Mesenchymal stem cell (in vitro differentiated cells and primary cell): ENCODE data around the gene SOX8.

Source experiments
- DNase-seq: peaks from one replicate; pipeline ENCODE4 v3.0.0-alpha.2; 2013
- H2AFZ ChIP-seq: one replicate; pipeline ENCODE4 v1.6.1; 2013; ENCODE audit warnings: low read depth, mild to moderate bottlenecking, control low read depth, inconsistent platforms, low read length, moderate library complexity
- H2AK5ac ChIP-seq: 2 replicates; pipeline ENCODE4 v1.6.1; 2013; ENCODE audit warnings: low read length, moderate library complexity, mild to moderate bottlenecking, inconsistent platforms; ENCODE audit not compliant: severe bottlenecking
- H2BK120ac ChIP-seq: one replicate; pipeline ENCODE4 v1.6.1; 2013; ENCODE audit warnings: low read depth, mild to moderate bottlenecking, inconsistent platforms, low read length, moderate library complexity
- H2BK12ac ChIP-seq, 2 experiments: one replicate each; pipeline ENCODE4 v1.6.1; 2013; ENCODE audit warnings: inconsistent platforms in 2 of 2, low read length in 2 of 2, mild to moderate bottlenecking in 2 of 2, moderate library complexity in 2 of 2, control low read depth in 1 of 2
- H2BK15ac ChIP-seq: one replicate; pipeline ENCODE4 v1.6.1; 2013; ENCODE audit warnings: mild to moderate bottlenecking, low read depth, inconsistent platforms; ENCODE audit not compliant: poor library complexity, severe bottlenecking
- H2BK5ac ChIP-seq: 2 replicates; pipeline ENCODE4 v1.6.1; 2013; ENCODE audit warnings: low read depth, mild to moderate bottlenecking, low read length, control low read depth, inconsistent platforms; ENCODE audit not compliant: poor library complexity, severe bottlenecking
- H3K14ac ChIP-seq, 2 experiments: one replicate each; pipeline ENCODE4 v1.6.1; 2013; ENCODE audit warnings: inconsistent platforms in 2 of 2, low read length in 2 of 2, control low read depth in 1 of 2, mild to moderate bottlenecking in 1 of 2, moderate library complexity in 1 of 2
- H3K18ac ChIP-seq, 2 experiments: one replicate each; pipeline ENCODE4 v1.6.1; 2013; ENCODE audit warnings: inconsistent platforms in 2 of 2, low read length in 2 of 2, control low read depth in 1 of 2, low read depth in 1 of 2, mild to moderate bottlenecking in 1 of 2
- H3K23ac ChIP-seq, 2 experiments: one replicate each; pipeline ENCODE4 v1.6.1; 2013; ENCODE audit warnings: inconsistent platforms in 2 of 2, low read length in 2 of 2, mild to moderate bottlenecking in 2 of 2, moderate library complexity in 2 of 2, control low read depth in 1 of 2
- H3K27ac ChIP-seq: 2 replicates; pipeline ENCODE4 v1.5.1; 2013; ENCODE audit warnings: mild to moderate bottlenecking, moderate library complexity, low read length, control low read depth, inconsistent platforms; ENCODE audit not compliant: poor library complexity, severe bottlenecking
- H3K27me3 ChIP-seq, 2 experiments: 2 replicates each; pipeline versions ENCODE4 v1.6.1 to v1.7.0; 2013; ENCODE audit warnings: low read length in 2 of 2, mild to moderate bottlenecking in 2 of 2, moderate library complexity in 2 of 2, control low read depth in 1 of 2, inconsistent platforms in 1 of 2; ENCODE audit not compliant: control insufficient read depth in 1 of 2, insufficient read depth in 1 of 2
- H3K36me3 ChIP-seq, 2 experiments: 2 replicates each; pipeline versions ENCODE4 v1.6.1 to v1.7.0; 2013; ENCODE audit warnings: low read length in 2 of 2, control low read depth in 1 of 2, inconsistent platforms in 1 of 2, low read depth in 1 of 2, mild to moderate bottlenecking in 1 of 2; ENCODE audit not compliant: insufficient read depth in 2 of 2, control insufficient read depth in 1 of 2
- H3K4ac ChIP-seq, 2 experiments: one replicate each; pipeline ENCODE4 v1.6.1; 2013; ENCODE audit warnings: inconsistent platforms in 2 of 2, low read length in 2 of 2, mild to moderate bottlenecking in 2 of 2, moderate library complexity in 2 of 2, control low read depth in 1 of 2, low read depth in 1 of 2
- H3K4me1 ChIP-seq: 2 replicates; pipeline ENCODE4 v1.6.1; 2013; ENCODE audit warnings: low read depth, low read length, control low read depth; ENCODE audit not compliant: control insufficient read depth, insufficient read depth
- H3K4me2 ChIP-seq: 2 replicates; pipeline ENCODE4 v1.6.1; 2013; ENCODE audit warnings: low read length, mild to moderate bottlenecking, inconsistent platforms; ENCODE audit not compliant: poor library complexity, severe bottlenecking
- H3K4me3 ChIP-seq, 2 experiments: 2 replicates each; pipeline versions ENCODE4 v1.5.1 to v1.7.0; 2013; ENCODE audit warnings: low read length in 2 of 2, mild to moderate bottlenecking in 2 of 2, control low read depth in 1 of 2, low read depth in 1 of 2; ENCODE audit not compliant: insufficient read depth in 1 of 2
- H3K79me1 ChIP-seq: replicated peaks from 2 replicates; pipeline ENCODE4 v1.6.1; 2013; ENCODE audit warnings: mild to moderate bottlenecking, control low read depth, low read length, inconsistent platforms; ENCODE audit not compliant: poor library complexity, severe bottlenecking
- H3K9ac ChIP-seq: 2 replicates; pipeline ENCODE4 v1.7.0; 2013; ENCODE audit warnings: mild to moderate bottlenecking, low read length, moderate library complexity
- H3K9me3 ChIP-seq: 2 replicates; pipeline ENCODE4 v1.7.0; 2013; ENCODE audit warnings: mild to moderate bottlenecking, low read length; ENCODE audit not compliant: control insufficient read depth
- H4K8ac ChIP-seq: one replicate; pipeline ENCODE4 v1.6.1; 2013; ENCODE audit warnings: inconsistent platforms, mild to moderate bottlenecking, low read length, moderate library complexity
- H4K91ac ChIP-seq: one replicate; pipeline ENCODE4 v1.6.1; 2013; ENCODE audit warnings: mild to moderate bottlenecking, low read length, inconsistent platforms
- WGBS: methylation state at CpG from one replicate; pipeline ENCODE4 v1.1.7; 2013; ENCODE audit warnings: mixed read lengths; 5-methylcytosine and 5-hydroxymethylcytosine counted together

Gene SOX8

DNA sequence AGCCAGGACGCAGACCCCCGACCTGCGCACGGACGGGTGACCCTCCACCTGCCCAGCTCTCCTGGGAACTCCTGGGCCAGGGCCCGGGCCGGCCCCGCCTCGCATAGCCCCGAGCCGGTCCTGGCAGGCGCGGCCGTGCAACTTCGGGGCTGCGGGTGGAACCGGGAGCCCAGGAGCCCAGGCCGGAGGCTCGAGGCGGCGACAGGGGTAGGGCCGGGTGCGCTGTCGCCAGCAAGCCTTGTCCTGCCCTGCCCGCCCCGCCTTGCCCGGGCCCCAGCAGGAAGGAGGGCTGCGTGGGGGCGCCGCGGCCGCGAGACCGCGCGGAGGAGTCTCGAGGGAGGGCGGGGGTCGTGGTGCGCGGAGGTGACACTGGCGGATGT is 11.2 kb upstream of the SOX8 start:
- peak overlapping the region; percentile 79 for H2AFZ ChIP-seq

DNA sequence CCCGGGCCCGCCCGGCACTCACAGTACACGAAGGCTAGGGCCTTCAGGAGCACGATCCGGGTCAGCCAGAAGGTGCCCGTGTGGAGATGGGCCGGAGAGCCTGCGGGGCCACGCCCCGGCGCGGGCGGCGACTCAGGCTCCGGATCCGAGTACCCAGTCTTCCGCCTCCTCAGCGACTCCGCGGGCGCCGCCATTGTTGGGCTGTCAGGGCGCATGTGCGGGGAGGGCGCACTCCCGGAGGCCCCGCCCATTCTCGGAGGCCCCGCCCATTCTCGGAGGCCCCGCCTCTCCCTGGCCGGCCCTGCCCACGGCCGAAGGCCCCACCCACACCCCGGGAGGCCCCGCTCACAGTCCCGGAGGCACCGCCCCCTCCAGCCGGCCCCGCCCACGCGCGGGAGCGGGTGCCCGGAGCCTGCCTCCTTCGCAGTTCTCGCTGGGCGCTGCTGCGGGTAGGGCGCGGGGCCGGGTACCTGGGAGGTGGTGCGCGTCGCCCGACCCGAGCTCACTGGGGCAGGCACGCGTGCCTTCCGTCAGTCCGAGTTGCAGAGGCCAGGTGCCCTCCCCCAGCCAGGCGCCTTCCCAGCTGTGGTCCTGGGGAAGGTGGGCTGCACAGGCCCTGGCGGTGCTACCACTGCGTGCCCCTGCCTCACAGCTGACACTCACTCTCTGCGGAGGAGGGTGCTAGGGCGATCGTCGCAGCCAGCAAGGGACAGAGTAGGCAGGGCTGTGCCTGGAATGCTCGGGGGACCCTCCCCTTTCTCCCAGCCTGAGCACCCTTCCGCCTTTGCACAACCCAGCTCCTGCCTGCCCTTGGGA is 10.6 kb upstream of the SOX8 start, which contains the start of gene LMF1:
Gene LMF1, minus strand, starts transcription at position 219 of the 816 bp plus-strand sequence. Its CDS starts 4 bp downstream, at position 215.
- H2BK5ac ChIP-seq, result no peak within 1 kb of the TSS
- no peak within 1 kb of the TSS for H3K23ac ChIP-seq
- peaks cover 12% of the 10 kb centered on the region for H3K4me1 ChIP-seq
- H3K4me2 ChIP-seq, result peak within 1 kb of the TSS; percentile 68
- no peak within 1 kb of the TSS for H2AK5ac ChIP-seq
- H3K18ac ChIP-seq, result peak within 1 kb of the TSS; percentile 28 to 88
- peak within 1 kb of the TSS; percentile 76 for H4K91ac ChIP-seq
- H3K4me3 ChIP-seq, result peak within 1 kb of the TSS; percentile 73 to 83
- peak within 1 kb of the TSS; percentile 80 for H4K8ac ChIP-seq
- peaks cover 0 to 20% of the 10 kb centered on the region in 2 experiments for H3K27me3 ChIP-seq
- peak within 1 kb of the TSS in 1 of 2 experiments; percentile 72 for H3K14ac ChIP-seq
- no peak within 1 kb of the TSS for H3K27ac ChIP-seq
- H3K36me3 ChIP-seq, result peaks cover 17 to 20% of the 10 kb centered on the region in 2 experiments
- H3K79me1 ChIP-seq, result peaks cover 7% of the 10 kb centered on the region
- H3K9me3 ChIP-seq, result no peaks in the 10 kb centered on the region
- H2BK12ac ChIP-seq, result peak within 1 kb of the TSS in 1 of 2 experiments; percentile 19
- DNase-seq, result peak; percentile 78
- H2BK120ac ChIP-seq, result no peak within 1 kb of the TSS
- H3K4ac ChIP-seq, result peak within 1 kb of the TSS; percentile 38 to 73
- H3K9ac ChIP-seq, result peak within 1 kb of the TSS; percentile 88
- whole genome bisulfite sequencing, result 54% methylated on average over 49 of the region's 71 CpGs
- peak within 1 kb of the TSS; percentile 79 for H2AFZ ChIP-seq
- no peak within 1 kb of the TSS for H2BK15ac ChIP-seq

More for the DNA sequence above, 11.2 kb upstream of the SOX8 start:
- peak overlapping the region; percentile 88 for H3K9ac ChIP-seq
- peaks cover 12% of the 10 kb centered on the region for H3K4me1 ChIP-seq
- peaks cover 21 to 22% of the 10 kb centered on the region in 2 experiments for H3K36me3 ChIP-seq
- H3K4me3 ChIP-seq, result peak overlapping the region; percentile 73 to 83
- no peaks in the 10 kb centered on the region for H3K9me3 ChIP-seq
- H3K4me2 ChIP-seq, result peak overlapping the region; percentile 68
- no peak overlapping the region for H2AK5ac ChIP-seq
- no peak overlapping the region for H2BK120ac ChIP-seq
- DNase-seq, result no peak
- no peak overlapping the region for H2BK5ac ChIP-seq
- peak overlapping the region; percentile 76 for H4K91ac ChIP-seq
- H3K4ac ChIP-seq, result peak overlapping the region; percentile 38 to 73
- WGBS, result 67% methylated on average over 30 of the region's 42 CpGs
- peak overlapping the region; percentile 80 for H4K8ac ChIP-seq
- peak overlapping the region in 1 of 2 experiments; percentile 19 for H2BK12ac ChIP-seq
- peak overlapping the region in 1 of 2 experiments; percentile 72 for H3K14ac ChIP-seq
- no peak overlapping the region for H3K27ac ChIP-seq
- no peak overlapping the region for H2BK15ac ChIP-seq
- H3K18ac ChIP-seq, result peak overlapping the region; percentile 28 to 88
- H3K27me3 ChIP-seq, result peaks cover 0 to 20% of the 10 kb centered on the region in 2 experiments
- H3K79me1 ChIP-seq, result peaks cover 7% of the 10 kb centered on the region
- no peak overlapping the region for H3K23ac ChIP-seq

DNA sequence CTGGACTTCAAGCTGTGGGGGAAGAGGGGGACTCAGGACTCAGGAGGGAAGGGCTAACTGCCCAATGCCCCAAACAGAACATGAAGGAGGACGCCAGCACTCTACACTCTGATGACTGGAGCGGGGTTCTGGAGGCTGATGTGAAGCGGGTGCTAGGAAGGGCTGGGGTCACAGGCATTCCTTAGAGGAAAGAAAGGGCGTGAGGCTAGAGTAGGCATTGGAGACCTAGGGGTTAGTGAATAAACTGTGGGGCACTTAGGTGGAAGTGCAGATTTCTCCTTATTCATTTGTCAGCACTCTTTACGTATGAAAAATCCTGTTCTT is 10.0 kb upstream of the SOX8 start:
- Histone ChIP-seq H2BK5ac (no peak overlapping the region), H3K79me1 (peaks cover 6% of the 10 kb centered on the region), H2AFZ (no peak overlapping the region), H2BK12ac (no peak overlapping the region), H3K4me3 (no peak overlapping the region), H3K4me2 (no peak overlapping the region), H3K4ac (no peak overlapping the region), H3K18ac (no peak overlapping the region), H3K4me1 (peaks cover 12% of the 10 kb centered on the region), H3K27ac (no peak overlapping the region), H4K8ac (no peak overlapping the region), H3K14ac (no peak overlapping the region), H3K9me3 (no peaks in the 10 kb centered on the region), H2BK15ac (no peak overlapping the region), H2BK120ac (no peak overlapping the region), H3K23ac (no peak overlapping the region), H3K36me3 (peaks cover 12 to 14% of the 10 kb centered on the region in 2 experiments), H2AK5ac (no peak overlapping the region), H4K91ac (no peak overlapping the region), H3K9ac (no peak overlapping the region), H3K27me3 (peaks cover 0 to 25% of the 10 kb centered on the region in 2 experiments)
- no peak for DNase-seq
- 86% methylated on average over 4 of the region's 5 CpGs for WGBS

DNA sequence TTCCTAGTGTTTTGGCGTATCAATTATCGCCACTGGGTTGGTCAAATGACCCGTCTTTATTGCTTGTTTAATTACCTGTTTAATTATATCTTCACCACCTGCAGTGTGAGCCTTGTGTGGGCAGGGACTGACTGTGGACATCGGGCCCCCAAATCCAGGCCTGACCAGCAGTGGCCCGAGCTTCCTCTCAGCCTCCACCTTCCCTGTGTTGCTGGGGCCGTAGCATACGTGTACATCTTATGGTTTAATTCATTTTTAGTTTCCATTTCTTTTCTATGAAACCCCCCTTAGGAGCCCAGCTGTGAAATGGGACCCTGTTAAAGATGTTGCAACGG is 9.6 kb upstream of the SOX8 start:
- no peak overlapping the region for H3K23ac ChIP-seq
- no peak overlapping the region for H3K27ac ChIP-seq
- no peak overlapping the region for H4K8ac ChIP-seq
- 94% methylated on average over 8 of the region's 8 CpGs for WGBS
- no peak overlapping the region for H3K9ac ChIP-seq
- H2BK5ac ChIP-seq, result no peak overlapping the region
- DNase-seq, result no peak
- no peak overlapping the region for H2BK120ac ChIP-seq
- peaks cover 4 to 25% of the 10 kb centered on the region in 2 experiments for H3K27me3 ChIP-seq
- no peak overlapping the region for H2BK12ac ChIP-seq
- peaks cover 5% of the 10 kb centered on the region for H3K79me1 ChIP-seq
- no peak overlapping the region for H2AFZ ChIP-seq
- no peaks in the 10 kb centered on the region for H3K9me3 ChIP-seq
- peaks cover 12% of the 10 kb centered on the region for H3K4me1 ChIP-seq
- no peak overlapping the region for H3K18ac ChIP-seq
- no peak overlapping the region for H3K4me2 ChIP-seq
- H2AK5ac ChIP-seq, result no peak overlapping the region
- H2BK15ac ChIP-seq, result no peak overlapping the region
- H3K36me3 ChIP-seq, result peaks cover 8 to 10% of the 10 kb centered on the region in 2 experiments
- no peak overlapping the region for H3K4me3 ChIP-seq
- H4K91ac ChIP-seq, result no peak overlapping the region
- no peak overlapping the region for H3K4ac ChIP-seq
- no peak overlapping the region for H3K14ac ChIP-seq
